Stimulated activated CD4-positive, alpha-beta T cell treated with anti-CD3 and anti-CD28 coated beads, TNF-alpha, amount 100 ng/mL, for 48 hours (primary cell): Measurements from ENCODE around the gene TMEM131L.
"Not testable (repeated sequence)": the region's sequence is repeated elsewhere in the genome, so short reads cannot be mapped to it uniquely, and the experiment has no call there.

Experiments
- DNase-seq, 3 donors: peaks; one replicate each; pipeline ENCODE4 v3.0.0-alpha.2; 2020; ENCODE audit warnings: low read depth in 3 of 3

Gene TMEM131L

GRCh38 chr4:153541456-153542096 is 75.4 kb downstream of the TMEM131L start:
- DNase-seq: no peak

DNA sequence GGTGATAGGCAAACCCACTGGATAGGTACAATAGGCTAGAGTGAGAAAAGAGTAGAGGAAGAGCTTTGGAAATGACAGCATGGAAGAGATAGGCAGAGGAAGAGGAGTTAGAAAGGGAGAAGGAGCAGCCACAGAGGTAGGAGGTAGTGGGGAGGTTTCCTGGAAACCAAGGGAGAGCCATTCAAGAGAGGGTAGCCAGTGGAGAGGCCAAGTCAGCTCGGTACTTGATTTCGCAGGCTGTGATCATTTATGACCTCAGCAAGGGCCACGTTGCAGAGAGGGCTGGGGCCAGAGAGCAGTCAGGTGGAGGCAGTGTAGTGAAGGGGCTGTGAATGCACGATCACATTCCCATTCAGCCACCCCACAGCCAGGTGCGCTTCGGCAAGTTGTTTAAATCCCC is 76.0 kb downstream of the TMEM131L start:
- no peak for DNase-seq

DNA sequence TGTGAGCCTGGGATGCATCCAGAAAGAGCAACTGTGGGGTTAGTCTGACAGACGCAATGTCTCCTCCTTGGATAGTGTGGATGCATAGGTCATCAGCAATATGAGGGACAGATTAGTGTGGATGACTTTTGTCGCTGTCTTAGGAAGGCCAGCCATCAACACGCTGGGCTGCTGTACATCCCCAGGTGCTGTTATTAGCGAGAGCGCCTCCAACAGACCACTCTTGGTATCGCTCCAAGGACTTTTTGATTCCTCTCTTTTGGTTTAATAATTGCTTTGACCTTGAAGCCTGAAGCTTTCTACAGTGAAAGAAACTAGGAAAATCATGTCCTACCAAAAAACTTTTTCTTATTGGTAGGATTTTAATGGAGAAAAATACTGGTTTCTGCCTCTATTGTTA is 76.7 kb downstream of the TMEM131L start:
- DNase-seq: no peak

GRCh38 chr4:153543351-153543750 is 77.2 kb downstream of the TMEM131L start:
- no peak for DNase-seq

GRCh38 chr4:153545822-153546221 is 79.7 kb downstream of the TMEM131L start:
- DNase-seq: no peak

DNA sequence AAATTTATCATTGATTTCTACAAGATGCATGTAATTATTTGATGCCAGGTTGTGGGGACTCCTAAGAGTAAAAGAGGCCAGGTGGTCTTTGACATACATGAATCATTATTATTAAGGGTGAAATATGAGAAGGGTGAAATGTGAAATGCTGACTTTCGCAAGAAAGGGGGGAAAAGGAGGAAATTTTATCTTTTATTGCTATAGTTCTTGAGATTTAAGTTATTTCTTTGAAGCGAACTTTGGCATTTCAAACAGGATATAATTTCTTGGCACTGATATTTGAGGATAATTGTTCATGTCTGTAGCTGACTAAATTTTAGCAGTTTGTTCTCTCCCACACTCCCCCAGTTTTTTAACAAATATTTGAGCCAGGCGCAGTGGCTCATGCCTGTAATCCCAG is 80.1 kb downstream of the TMEM131L start:
- no peak for DNase-seq

DNA sequence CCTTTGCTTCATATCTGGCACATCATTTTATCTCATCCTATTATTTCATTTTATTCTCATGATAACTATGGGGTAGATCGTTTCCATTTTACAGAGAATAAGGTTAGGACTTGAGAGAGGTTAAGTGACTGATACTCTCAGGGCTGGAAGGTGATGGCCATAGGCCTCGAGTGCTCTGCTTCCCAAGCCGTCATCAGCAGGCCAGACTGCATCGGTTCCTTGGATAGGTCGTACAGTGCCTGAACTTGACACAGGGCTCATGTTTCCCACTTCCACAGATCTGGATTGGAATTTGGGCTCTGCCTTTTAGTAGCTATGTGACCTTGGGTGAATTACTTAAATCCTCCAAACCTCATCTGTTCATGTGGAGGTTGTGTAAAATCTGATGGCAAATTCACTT is 81.4 kb downstream of the TMEM131L start:
- no peak for DNase-seq

- not testable (repeated sequence) for DNase-seq
Observed at GRCh38 chr4:153548907-153549306, 82.7 kb downstream of the TMEM131L start.

DNA sequence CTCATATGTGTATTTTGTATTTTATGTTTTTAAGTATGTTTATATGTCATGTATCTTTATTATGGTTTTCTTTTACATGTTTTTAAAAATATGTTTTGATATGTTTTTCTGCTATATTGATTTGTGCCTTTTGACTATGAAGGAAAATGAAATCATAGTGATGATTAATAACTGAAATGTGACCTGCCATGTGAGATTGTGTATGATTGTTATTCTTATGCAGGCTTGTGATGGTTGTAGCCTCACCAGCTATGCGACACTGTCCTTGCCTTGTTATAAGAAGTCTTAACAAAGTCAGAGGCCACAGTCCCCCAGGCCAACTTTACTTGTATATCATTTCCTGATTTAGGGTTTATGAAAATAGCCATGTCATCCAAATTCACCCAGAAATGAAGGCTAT is 83.2 kb downstream of the TMEM131L start:
- DNase-seq: no peak

DNA sequence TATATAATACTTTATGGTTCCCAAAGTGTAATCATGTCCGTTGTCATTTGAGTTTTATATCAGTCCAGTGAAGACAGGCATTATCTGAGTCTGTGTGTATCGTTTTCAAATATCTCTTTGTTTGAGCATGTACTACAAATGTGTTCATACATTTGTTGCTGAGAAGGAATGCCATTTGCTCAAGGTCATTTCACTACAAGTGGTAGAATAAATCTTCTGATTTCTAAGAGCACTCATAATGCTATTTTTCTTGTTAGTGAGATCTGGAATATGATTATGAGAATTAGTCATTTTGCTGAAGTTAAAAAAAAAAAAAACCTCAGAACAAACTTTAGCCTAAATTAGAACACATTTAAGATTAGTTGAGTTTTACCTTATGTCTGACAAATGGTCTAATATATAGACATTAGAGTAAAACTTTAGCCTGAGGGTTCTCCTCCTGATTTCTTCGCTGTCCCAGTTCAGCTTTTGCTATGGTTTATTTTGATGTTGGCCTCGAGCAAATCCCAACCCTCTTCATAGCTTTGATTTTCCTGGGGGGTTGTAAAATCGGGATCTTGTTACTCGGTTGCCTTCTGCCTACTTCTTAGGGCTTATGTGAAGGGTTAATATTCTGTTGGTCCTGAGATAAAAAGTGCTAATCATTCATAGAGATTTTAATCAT is 87.1 kb downstream of the TMEM131L start:
- DNase-seq: no peak

GRCh38 chr4:153553819-153554170 is 87.6 kb downstream of the TMEM131L start:
- DNase-seq: no peak

DNA sequence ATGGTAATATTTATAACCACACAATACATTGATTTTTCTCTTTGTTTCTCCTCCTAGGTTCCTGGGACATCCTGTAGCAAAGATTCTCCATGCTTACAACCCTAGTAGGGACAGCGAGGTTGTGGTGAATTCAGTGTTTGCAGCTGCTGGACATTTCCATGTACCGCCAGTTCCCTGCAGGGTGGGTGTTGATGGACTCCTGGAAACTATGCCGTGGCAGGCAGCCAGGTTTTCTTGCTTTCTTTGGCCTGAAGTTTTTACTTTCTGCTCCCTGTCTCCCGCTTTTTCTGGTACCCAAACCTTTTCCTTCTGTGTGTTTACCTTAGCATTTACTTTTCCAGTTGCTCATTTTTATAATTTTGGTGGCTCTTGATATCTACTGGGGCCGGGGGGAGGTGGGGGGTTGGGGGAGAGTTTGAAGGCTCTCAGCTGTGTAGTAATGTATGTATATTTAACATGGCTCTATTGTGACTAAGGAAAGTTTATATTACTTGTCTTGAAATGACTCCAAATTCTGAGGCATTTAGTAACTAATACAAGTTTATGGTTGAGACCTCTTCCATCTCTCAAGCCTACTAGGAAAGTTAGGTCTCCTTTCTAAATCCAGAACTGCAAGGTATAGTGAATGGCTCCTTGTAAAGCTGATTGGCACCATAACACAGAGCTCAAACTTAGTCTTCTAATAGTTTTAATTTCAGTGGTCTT is 89.7 kb downstream of the TMEM131L start:
- no peak for DNase-seq

DNA sequence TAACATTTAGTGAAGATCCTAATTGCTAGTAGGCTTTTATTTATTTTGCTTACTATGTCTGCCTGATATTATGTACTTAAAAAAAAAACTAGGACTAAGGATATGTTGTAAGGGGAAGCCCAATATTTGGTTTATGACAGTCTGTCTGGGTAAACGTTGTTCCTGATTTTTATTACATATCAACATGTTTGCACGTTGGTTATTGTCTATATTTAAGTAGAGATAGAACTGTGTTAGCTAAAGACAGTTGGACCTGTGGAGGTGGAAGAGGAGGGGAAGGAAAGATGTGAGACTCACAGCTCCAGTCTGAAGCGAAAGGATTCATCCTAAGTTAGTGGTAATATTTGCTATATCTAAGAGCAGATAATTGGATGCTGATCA is 90.3 kb downstream of the TMEM131L start:
- DNase-seq: no peak

GRCh38 chr4:153560908-153561307 is 94.7 kb downstream of the TMEM131L start:
- no peak for DNase-seq

DNA sequence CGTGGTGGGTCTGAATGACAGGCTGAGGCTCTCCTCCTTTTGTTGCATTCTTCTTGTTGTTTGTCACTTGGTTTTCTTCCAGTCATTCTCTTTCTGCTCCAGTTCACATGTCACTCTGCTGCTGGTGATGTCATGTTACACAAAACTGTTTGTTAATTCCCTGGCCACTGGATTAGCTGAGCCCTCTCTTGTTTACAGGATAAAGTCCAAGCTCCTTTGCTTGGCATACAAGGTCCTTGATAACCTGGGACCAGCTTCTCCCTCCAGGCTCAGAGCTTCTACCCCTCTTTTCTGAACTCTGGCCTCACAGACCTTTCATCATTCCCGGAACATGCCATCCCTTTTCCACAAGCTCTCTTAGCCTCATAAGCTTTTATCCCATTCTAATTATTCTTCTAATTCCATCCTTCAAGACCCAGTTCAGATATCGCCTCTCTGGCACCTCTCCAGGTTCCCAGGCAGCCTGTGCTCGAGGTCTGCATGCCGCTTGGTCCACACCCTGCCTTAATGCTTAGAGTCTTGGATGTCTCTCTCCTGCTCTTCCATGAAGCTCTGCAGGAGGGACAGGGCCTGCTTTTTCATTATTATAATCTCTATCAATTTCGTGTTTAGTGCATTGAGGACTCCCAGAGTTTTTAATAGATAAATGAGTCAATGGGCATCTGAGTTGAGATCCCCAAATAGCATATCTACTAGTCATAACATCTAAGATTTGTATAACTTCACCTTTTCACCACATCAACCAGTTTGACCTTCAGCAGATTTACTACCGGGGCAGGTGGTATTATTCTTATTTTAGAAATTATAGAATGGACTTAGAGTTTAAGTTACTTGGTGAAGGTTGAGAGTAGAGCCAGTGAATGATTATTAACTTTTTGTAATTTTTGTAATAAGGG is 98.7 kb downstream of the TMEM131L start:
- DNase-seq: no peak

DNA sequence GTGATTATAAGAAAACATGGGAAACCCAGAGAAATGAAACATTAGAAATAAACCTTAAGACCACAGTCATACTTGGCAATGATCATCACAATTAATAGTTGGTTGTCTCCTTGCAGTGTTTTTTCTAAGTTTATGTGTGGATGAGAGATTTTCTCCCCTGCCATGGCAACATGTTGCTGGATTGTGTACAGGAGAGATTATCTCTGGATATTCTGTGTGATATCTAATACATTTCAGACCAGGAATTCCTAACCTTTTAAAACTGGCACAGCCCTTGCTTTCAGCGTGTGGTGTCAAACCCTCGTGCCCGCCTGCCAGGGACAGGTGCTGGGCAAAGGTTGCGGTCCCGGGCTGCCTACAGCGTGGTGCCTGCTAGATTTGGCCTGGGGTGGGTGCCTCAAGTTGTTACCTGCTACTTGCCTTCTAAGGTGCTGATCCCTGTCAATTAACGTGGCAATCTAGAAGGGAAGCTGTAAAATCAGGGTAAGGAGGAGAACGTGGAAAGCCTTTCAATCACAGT is 100.5 kb downstream of the TMEM131L start:
- DNase-seq: no peak

DNA sequence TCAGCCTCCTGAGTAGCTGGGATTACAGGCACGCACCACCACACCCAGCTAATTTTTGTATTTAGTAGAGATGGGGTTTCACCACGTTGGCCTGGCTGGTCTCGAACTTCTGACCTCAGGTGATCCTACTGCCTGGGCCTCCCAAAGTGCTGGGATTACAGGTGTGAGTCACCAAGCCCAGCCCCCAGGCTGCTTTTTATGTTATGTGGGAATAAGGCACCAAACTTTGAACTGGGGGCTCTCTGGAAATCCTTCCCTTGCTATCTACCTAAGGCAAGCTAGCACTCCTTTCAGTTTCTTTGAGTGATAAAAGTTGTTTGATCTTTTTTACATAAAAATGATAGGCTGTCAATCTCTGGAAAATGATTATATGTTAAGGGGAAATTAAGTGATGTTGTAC is 101.5 kb downstream of the TMEM131L start:
- not testable (repeated sequence) for DNase-seq

GRCh38 chr4:153570228-153570973 is 104.2 kb downstream of the TMEM131L start:
- DNase-seq: no peak

GRCh38 chr4:153571006-153571545 is 104.9 kb downstream of the TMEM131L start:
- DNase-seq: no peak

GRCh38 chr4:153572609-153573008 is 106.4 kb downstream of the TMEM131L start:
- no peak for DNase-seq

DNA sequence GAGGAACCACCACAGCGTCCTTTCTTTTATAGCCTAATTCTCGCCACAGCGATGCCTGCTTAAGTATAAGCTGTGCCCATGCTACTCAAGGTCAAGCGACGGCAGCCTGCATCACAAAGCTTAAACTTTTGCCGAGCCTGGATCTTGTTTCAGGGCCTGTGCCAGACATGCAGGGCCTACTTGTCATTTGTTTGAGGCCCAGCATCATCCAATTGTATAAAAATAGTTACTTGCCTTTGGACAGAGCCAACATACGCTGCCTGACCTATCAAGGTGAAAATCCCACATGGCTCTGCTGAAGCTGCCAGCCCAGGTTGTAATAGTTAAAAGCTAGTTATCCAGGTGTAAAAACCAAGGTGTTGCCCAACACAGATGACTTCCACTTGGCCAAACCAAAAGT is 107.1 kb downstream of the TMEM131L start:
- DNase-seq: no peak
